ENCODE measurements around the gene SRSF1. TPM values are rescaled to one million over a fixed set of nuclear protein-coding genes. Genes with fewer than 3 reads are reported as not detected.

SRSF1 gene
- total and polyA plus RNA-seq, 4 donors: 76.7 to 235 (median 156) TPM

DNA sequence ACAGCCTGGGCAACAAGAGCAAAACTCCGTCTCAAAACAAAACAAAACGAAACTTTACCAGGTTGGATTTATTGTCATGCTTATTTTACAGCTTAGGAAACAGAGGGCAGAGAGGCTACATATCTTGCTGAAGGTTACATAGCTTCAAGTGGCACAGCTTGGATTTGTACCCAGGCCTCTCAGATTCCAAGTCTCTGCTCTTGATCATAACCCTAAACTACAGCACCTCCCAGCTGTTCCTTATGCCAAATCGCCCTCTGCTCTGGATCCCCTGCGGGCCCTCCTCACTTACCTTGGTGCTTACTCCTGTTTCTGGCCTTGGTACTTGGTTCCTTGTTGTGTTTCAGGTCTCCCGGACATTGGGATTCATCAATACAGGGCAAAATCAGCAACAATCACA, 40.2 kb downstream of the SRSF1 start:
- Histone ChIP-seq H3K4me1 (ENCODE audit: control insufficient read depth in 5 of 5, insufficient read depth in 5 of 5, low read length in 5 of 5) (peaks cover 0 to 6% (median 0%) of the 10 kb centered on the region in 5 donors), H3K9ac (ENCODE audit: insufficient read depth in 1 of 2, low read length in 2 of 2) (no peak overlapping the region), H3K27me3 (ENCODE audit: control insufficient read depth in 3 of 3, insufficient read depth in 3 of 3, low read length in 2 of 3) (no peaks in the 10 kb centered on the region), H3K9me3 (ENCODE audit: control insufficient read depth in 4 of 4, insufficient read depth in 3 of 4, low read length in 3 of 4) (no peaks in the 10 kb centered on the region), H3K4me3 (no peak overlapping the region), H3K36me3 (ENCODE audit: control insufficient read depth in 4 of 4, insufficient read depth in 4 of 4, low read length in 4 of 4) (peaks cover 0 to 1% (median 0%) of the 10 kb centered on the region in 4 donors), H3K27ac (ENCODE audit: low read depth in 1 of 2, low read length in 1 of 2) (no peak overlapping the region)
- 78 to 84% methylated on average over 5 of the region's 5 CpGs for WGBS, 2 donors
- no peak for ATAC-seq (ENCODE audit: insufficient read depth, low FRiP score)
- TF ChIP-seq, protein P1, sequence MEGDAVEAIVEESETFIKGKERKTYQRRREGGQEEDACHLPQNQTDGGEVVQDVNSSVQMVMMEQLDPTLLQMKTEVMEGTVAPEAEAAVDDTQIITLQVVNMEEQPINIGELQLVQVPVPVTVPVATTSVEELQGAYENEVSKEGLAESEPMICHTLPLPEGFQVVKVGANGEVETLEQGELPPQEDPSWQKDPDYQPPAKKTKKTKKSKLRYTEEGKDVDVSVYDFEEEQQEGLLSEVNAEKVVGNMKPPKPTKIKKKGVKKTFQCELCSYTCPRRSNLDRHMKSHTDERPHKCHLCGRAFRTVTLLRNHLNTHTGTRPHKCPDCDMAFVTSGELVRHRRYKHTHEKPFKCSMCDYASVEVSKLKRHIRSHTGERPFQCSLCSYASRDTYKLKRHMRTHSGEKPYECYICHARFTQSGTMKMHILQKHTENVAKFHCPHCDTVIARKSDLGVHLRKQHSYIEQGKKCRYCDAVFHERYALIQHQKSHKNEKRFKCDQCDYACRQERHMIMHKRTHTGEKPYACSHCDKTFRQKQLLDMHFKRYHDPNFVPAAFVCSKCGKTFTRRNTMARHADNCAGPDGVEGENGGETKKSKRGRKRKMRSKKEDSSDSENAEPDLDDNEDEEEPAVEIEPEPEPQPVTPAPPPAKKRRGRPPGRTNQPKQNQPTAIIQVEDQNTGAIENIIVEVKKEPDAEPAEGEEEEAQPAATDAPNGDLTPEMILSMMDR (IDR thresholded peaks at IDR 0.05; ENCODE audit: control extremely low read depth, extremely low read depth): no peak
- DNase-seq: no peak

DNA sequence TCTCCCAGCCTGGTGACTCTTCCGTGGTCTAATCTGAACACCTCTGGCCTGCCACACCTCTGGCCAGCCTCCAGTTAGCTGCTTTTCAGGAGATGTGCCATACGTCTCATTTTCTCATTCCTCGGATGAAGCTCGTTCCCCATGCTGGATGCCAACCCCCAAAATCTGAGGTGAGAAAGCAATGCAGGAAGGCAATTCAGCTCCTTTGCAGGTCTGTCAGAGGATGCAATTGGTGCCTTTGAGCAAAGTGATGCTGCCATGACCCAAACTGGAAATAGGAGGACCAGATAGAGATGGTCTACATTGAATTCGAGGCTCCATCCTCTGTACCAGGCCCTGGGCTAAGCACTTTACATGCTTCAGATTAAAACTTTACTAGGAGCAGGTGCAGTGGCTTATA, 40.8 kb downstream of the SRSF1 start:
- H3K9ac ChIP-seq (ENCODE audit: insufficient read depth in 1 of 2, low read length in 2 of 2): no peak overlapping the region
- peaks cover 0 to 6% (median 0%) of the 10 kb centered on the region in 5 donors for H3K4me1 ChIP-seq (ENCODE audit: control insufficient read depth in 5 of 5, insufficient read depth in 5 of 5, low read length in 5 of 5)
- no peak overlapping the region for H3K4me3 ChIP-seq
- H3K27me3 ChIP-seq (ENCODE audit: control insufficient read depth in 3 of 3, insufficient read depth in 3 of 3, low read length in 2 of 3): no peaks in the 10 kb centered on the region
- H3K9me3 ChIP-seq (ENCODE audit: control insufficient read depth in 4 of 4, insufficient read depth in 3 of 4, low read length in 3 of 4): no peaks in the 10 kb centered on the region
- no peaks in the 10 kb centered on the region for H3K36me3 ChIP-seq (ENCODE audit: control insufficient read depth in 4 of 4, insufficient read depth in 4 of 4, low read length in 4 of 4)
- DNase-seq (no peak), ATAC-seq (ENCODE audit: insufficient read depth, low FRiP score) (no peak)
- no peak overlapping the region for H3K27ac ChIP-seq (ENCODE audit: low read depth in 1 of 2, low read length in 1 of 2)
- TF ChIP-seq, protein P1 (IDR thresholded peaks at IDR 0.05; ENCODE audit: control extremely low read depth, extremely low read depth): no peak
- 94 to 95% methylated on average over 5 of the region's 5 CpGs for WGBS, 2 donors

DNA sequence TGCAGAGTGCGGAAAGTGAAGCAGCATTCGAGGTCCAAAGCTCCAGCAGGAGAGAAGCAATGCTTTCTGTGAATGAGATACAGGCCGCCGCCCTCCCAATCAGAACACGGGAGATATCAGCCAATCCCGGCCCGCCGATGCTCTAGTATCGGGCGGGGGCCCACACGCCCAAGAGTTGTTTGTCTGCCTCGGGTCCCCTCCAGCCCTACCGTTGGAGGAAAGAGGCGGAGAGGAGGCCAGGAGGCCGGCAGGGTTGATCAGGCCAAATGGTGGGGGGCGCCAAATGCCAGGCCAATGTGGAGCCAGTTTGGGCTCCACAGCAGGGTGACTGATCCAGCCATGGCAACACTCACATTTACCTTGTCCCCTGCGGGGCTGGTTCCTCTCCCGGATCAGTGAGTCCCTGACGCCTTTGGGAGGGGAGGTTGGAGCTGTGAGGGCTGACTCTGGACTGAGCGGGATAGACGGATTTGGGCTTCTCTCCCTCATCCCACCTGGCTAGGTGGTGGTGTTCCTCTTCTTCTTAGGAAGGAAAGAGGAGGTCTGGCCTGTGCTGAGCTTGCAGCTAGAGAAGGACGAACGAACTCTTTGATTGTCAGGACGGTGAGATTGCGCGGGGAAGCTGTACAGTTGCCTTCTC, 41.4 kb downstream of the SRSF1 start:
- peaks cover 0 to 3% (median 0%) of the 10 kb centered on the region in 5 donors for H3K4me1 ChIP-seq (ENCODE audit: control insufficient read depth in 5 of 5, insufficient read depth in 5 of 5, low read length in 5 of 5)
- no peaks in the 10 kb centered on the region for H3K27me3 ChIP-seq (ENCODE audit: control insufficient read depth in 3 of 3, insufficient read depth in 3 of 3, low read length in 2 of 3)
- H3K9me3 ChIP-seq (ENCODE audit: control insufficient read depth in 4 of 4, insufficient read depth in 3 of 4, low read length in 3 of 4): no peaks in the 10 kb centered on the region
- H3K36me3 ChIP-seq (ENCODE audit: control insufficient read depth in 4 of 4, insufficient read depth in 4 of 4, low read length in 4 of 4): no peaks in the 10 kb centered on the region
- no peak overlapping the region for H3K27ac ChIP-seq (ENCODE audit: low read depth in 1 of 2, low read length in 1 of 2)
- ATAC-seq (ENCODE audit: insufficient read depth, low FRiP score): no peak
- no peak for DNase-seq
- TF ChIP-seq, protein P1 (IDR thresholded peaks at IDR 0.05; ENCODE audit: control extremely low read depth, extremely low read depth): no peak
- H3K9ac ChIP-seq (ENCODE audit: insufficient read depth in 1 of 2, low read length in 2 of 2): no peak overlapping the region
- WGBS, 2 donors: 90 to 93% methylated on average over 25 to 26 of the region's 26 CpGs
- no peak overlapping the region for H3K4me3 ChIP-seq

DNA sequence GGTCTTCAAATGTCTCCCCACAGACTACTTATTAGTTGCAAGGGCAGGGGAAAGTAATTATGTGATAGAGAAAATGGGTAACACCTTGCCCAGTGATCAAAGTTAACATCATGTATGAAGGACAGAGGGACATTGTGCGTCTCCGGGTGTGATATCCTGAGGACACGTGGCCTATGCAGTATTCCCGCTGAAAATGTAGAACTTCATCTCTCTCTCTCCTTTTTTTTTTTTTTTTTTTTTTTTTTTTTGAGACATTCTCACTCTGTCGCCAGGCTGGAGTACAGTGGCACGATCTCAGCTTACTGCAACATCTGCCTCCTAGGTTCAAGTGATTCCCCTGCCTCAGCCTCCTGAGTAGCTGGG, 43.9 kb downstream of the SRSF1 start:
- H3K36me3 ChIP-seq (ENCODE audit: control insufficient read depth in 4 of 4, insufficient read depth in 4 of 4, low read length in 4 of 4): no peaks in the 10 kb centered on the region
- TF ChIP-seq, protein P1 (IDR thresholded peaks at IDR 0.05; ENCODE audit: control extremely low read depth, extremely low read depth): no peak
- DNase-seq (no peak), ATAC-seq (ENCODE audit: insufficient read depth, low FRiP score) (no peak)
- no peak overlapping the region for H3K9ac ChIP-seq (ENCODE audit: insufficient read depth in 1 of 2, low read length in 2 of 2)
- no peak overlapping the region for H3K4me3 ChIP-seq
- no peaks in the 10 kb centered on the region for H3K9me3 ChIP-seq (ENCODE audit: control insufficient read depth in 4 of 4, insufficient read depth in 3 of 4, low read length in 3 of 4)
- no peaks in the 10 kb centered on the region for H3K27me3 ChIP-seq (ENCODE audit: control insufficient read depth in 3 of 3, insufficient read depth in 3 of 3, low read length in 2 of 3)
- H3K4me1 ChIP-seq (ENCODE audit: control insufficient read depth in 5 of 5, insufficient read depth in 5 of 5, low read length in 5 of 5): no peaks in the 10 kb centered on the region
- 93 to 95% methylated on average over 6 of the region's 6 CpGs for WGBS, 2 donors
- no peak overlapping the region for H3K27ac ChIP-seq (ENCODE audit: low read depth in 1 of 2, low read length in 1 of 2)
